ACHN (cell line): Measurements from ENCODE around the gene ARHGAP21.
"Not testable (repeated sequence)": the region's sequence is repeated elsewhere in the genome, so short reads cannot be mapped to it uniquely, and the experiment has no call there.

ENCODE experiments used
- DNase-seq: peaks from one replicate; pipeline ENCODE4 v3.0.0-alpha.2; 2015
- in situ Hi-C: cut with HindIII; loops from 2 replicates; pipeline ENCODE4 v1.10.0; 2017; ENCODE audit warnings: low sequenced_read_pairs, low pct_ligation_motif_present, low pct_unique_long_range_greater_than_20kb

ARHGAP21 gene

DNA sequence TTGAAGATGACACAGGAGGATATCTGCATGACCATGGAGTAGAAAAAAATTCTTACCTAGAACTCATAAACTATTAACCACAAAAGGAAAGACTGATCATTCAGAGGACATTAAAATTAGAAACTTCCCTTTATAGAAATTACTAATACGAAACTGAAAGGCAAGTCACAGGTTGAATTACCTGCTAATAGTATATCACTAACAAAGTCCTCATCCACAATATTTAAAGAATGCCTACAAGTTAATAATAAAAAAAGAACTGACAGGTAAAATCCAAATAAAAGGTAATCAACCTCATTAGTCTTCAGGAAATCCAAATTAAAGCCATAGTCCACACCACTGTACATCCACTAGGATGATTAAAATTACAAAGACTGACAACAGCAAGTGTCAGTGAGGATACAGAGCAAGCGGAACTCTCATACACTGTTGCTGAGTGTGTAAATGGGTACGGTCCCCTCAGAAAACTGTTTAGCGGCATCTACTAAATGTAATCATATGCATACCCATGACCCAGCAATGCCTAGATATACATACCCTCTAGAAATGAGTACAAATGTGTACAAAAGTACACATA, 71.2 kb downstream of the ARHGAP21 start:
- DNase-seq: no peak
- in situ Hi-C loops: no loop called here

DNA sequence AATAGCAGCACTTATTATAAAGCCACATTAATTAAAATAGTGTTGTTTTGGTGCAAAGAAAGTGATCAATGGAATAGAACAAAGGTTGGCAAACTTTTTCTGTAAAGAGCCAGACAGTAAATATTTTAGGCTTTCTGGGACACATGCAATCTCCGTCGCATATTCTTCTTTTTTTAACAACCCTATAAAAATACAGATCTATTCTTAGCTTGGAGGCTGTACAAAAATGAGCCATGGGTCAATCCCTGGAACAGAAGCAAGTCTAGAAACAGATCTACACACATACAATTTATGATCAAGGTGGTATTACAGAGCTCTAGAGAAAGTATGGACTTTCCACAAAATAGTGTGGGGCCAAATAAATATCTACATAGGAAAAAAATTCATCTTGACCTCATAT, 71.8 kb downstream of the ARHGAP21 start:
- no peak for DNase-seq
- in situ Hi-C loops: no loop called here

DNA sequence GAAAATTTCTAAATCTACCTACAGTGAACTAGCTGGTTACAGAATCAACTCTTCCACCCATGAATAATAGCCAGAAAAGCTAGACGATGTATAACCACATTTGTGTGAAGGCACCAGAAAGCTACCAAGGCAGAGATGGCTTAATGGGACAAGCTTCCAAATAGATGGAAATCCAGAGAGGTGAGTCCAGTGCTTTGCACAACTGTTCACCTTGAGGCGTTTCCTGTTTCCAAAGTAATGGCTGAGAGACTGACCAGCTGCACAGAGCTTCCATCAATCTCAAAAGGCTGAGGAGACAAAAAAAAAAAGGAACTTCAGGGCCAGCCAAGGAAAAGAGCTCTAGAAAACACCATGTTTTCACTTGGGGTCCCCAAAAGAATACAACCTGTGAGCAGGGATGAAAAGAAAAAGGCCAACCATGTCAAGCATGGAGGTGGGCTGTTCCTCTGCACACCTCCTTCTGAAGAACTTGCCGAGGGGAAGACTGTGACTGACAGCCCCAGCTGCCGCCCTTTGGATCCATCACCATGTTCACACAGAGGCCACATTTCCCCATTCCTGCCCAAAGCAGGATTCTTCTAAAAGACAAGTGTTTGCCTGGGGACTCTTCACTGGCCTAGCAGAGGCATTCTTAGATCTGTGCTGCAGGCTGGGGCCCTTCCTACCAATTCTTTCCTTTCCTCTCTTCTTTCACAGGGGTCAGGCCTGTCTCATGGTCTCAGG, 72.9 kb downstream of the ARHGAP21 start:
- DNase-seq: no peak

DNA sequence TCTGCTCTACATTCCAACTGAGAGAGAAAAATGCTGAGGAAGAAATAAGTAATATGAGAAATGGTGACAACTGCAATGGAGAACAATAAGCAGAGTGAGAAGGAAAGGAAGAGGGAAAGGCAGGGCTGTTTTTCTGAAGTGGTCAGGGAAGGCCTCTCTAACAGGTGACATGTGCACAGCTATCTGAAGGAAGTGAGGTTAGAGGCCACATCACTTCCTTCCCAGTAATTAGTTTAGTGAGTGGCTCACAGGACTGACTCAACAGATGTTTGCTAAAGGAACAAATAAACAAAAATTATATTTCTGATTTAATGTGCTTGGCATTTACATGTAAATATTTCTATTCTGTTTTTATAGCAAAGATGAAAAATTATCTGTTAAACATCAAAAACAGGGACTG, 77.9 kb downstream of the ARHGAP21 start:
- no peak for DNase-seq

More for the DNA sequence above, 72.9 kb downstream of the ARHGAP21 start:
- in situ Hi-C loops: no loop called here

DNA sequence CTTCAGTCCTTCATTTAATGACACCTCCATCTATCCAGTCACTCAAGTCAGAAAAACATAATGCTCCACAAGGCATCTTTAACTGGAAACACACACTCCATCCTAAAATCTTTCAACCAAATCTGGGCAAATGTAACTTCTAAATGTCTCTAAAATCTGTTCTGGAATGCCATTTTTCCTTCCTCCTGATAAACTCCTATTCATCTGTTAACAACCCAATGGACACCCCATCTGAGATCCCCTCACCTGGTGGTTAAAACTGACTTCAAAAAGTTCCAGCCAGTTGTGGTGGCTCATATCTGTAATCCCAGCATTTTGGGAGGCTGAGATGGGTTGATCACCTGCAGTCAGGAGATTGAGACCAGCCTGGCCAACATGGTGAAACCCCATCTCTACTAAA, 78.7 kb downstream of the ARHGAP21 start:
- in situ Hi-C loops: no loop called here
- DNase-seq: no peak

More for the DNA sequence above, 77.9 kb downstream of the ARHGAP21 start:
- in situ Hi-C loops: no loop called here

DNA sequence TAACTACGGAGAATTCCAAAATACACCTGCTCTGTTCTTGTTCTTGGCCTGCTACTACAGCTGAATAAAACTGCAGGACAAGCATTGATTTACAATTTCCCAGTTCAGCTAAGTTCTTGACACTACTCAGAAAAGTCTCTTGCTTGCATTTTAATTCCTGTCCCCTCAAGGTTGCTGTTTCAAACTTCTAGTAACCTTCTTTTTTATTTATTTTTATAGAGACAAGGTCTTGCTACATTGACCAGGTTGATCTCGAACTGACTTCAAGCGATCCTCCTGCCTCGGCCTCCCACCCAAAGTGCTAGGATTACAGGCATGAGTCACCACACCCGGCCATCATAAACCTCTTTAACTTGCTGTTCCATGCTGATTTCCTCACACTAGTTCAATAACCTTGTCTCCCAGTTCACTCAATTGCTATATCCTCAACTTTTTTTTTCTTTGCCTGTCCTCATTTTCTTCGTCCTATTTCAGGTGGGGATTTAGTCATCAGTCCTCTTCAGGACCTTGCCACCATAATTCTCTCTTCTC, 79.9 kb downstream of the ARHGAP21 start:
- in situ Hi-C loops: no loop called here
- DNase-seq: no peak

DNA sequence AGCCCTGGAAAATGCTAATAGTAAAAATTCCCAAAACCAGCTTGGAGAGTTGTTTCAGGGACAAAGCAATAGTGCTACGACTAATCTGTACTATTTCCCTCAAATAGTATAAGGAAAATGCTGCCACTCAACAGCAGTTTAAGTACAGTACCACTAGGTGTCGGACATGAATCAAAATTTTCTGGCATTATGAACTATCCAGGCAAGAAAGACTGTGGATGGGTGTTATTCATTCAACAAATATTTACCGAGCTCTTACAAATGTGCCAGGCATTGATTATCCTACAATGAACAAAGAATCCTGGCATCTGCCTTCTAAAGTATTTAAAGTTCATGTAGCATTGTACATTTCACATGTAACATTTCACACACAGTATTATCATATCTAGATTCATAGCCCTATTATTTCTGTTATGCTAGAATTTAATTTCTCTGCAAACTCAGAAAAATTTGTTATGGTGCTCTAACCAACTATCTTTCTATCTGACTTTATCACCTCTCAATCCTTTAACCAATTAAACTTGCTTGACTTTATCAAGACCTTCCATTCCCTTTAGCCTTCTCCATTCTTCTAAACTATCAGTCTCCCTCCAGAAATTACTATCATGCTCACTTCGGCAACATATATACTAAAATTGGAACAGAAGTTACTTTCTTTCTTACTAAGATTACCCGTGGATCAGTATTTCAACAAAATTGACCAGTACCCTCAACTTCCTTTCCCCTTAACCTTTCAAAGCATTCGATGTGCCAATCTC, 80.6 kb downstream of the ARHGAP21 start:
- in situ Hi-C loops: no loop called here
- peak; percentile 80 for DNase-seq

DNA sequence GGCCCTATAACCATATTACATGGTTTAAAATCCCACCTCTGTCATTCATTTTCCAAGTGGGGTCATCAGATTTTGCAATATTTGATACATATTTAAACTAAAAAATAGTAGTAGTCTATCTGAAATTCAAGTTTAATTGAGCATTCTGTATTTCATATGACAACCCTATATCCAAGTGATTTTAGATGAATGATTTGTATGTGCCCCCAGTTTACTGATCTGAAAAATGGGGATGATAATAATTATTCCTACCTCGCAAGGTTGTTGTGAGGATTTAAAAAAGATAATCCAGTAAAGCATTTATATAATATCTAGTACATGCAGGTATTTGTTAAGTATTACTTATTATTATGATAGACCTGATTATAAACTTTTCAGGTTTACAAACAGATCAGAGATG, 84.6 kb downstream of the ARHGAP21 start:
- in situ Hi-C loops: no loop called here
- no peak for DNase-seq

DNA sequence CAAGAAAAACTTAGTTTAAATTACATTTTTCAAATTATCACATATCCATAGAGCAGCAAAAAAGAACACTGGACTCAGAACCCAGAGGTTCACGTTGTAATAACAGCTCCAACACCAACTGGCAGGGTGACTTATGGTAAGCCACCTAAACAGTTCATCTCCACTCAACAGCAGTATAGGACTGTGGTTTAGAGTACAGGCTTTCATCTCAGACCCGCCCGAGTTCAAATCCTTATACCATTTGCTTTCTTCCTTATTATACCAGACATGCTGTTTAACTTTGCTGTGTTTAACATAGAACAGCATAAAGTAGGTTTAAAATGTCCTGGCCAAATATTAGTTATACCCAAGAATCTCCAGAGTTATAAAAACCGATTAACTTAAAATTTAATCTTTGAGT, 97.9 kb downstream of the ARHGAP21 start:
- in situ Hi-C loops: no loop called here
- DNase-seq: no peak

DNA sequence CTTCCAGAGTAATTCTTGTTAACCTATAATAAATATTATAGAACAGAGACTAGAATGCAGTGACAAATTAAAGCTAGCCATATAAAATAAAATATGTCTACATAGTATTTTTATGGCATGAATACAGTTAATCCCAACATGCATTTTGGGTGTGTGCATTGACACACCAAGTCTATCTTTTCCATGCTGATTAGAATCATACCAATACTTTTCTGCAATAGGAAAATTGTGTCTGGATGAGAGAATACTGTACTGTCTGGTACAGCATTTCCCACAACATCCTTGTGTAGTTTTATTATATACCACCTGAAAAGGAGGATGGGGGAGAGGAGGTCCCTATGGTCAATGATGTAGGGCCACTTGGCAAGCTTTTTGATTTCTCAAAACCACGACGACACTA, 100.3 kb downstream of the ARHGAP21 start:
- in situ Hi-C loops: no loop called here
- no peak for DNase-seq

DNA sequence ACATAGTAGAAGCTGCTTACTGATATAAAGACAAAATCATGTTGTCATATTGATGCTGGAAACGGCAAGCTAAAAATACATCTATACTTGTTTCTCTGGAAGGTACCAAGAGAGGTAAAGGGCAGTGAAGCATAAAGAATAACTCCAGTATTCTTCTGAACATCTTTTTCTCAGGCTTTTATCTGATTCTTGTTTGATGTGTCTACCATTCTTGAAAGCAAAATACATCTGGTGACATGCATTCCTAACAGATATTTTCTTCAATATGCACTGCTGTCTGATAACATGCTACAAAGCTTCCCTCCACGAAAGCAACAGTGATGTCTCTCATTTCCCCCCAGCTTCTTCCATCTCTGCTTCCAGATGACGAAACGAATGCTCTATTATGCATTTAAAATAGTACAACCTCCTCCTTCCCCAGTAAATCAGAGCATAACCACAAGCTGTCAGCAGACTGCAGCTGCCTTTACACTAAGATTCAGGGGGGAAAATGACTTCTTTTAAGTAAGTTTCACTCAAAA, 100.8 kb downstream of the ARHGAP21 start:
- in situ Hi-C loops: no loop called here
- no peak for DNase-seq

DNA sequence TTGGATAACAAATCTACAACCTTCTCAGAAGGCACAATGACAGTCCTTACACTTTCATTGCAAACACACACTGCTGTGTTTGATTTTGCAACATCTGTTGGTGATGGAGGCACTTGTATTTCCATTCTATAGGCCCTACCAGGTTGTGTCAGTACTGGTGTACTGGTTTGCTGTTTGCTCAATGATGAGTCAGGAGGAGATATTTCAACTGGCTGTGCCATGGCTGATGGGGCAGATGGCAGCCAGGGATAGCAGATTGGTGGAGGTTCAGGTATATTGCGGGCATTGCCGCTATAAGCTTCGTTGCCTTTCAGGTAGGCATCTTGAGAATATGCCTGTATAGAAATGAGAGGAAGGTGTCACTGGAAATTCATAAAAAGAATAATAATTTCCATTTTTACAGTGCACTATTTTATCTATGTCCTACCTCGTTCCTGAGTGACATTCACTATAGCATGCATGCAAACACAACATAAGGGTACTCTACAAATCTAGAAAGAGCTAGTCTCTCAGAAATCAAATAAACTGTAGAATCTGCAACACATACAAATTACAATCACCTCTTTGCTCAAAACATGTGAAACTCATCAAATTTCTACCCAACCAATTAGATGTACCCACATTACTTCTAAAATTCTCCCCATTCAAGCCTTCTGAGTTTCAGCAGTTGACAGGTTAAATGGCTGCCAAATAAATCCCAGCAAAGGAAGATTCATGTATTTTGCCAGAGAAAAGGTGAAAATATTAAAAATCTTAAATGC, 102.5 kb downstream of the ARHGAP21 start:
- in situ Hi-C loops, DNase-seq: not testable (repeated sequence)

DNA sequence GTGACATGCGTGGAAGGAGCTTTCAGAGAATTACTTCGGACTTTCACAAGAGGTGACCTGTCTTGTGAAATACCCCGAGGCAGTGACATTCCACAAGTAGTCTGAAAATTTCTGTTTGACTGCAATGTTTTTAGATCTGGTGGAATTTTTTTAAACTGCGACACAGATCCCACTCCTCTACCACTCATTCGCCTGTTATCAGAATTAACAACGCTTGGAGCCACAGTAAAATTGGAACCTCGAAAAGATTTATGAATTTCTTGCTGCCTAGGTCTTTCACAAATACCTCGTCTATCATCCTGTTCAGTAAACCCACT, 103.7 kb downstream of the ARHGAP21 start:
- in situ Hi-C loops, DNase-seq: not testable (repeated sequence)

DNA sequence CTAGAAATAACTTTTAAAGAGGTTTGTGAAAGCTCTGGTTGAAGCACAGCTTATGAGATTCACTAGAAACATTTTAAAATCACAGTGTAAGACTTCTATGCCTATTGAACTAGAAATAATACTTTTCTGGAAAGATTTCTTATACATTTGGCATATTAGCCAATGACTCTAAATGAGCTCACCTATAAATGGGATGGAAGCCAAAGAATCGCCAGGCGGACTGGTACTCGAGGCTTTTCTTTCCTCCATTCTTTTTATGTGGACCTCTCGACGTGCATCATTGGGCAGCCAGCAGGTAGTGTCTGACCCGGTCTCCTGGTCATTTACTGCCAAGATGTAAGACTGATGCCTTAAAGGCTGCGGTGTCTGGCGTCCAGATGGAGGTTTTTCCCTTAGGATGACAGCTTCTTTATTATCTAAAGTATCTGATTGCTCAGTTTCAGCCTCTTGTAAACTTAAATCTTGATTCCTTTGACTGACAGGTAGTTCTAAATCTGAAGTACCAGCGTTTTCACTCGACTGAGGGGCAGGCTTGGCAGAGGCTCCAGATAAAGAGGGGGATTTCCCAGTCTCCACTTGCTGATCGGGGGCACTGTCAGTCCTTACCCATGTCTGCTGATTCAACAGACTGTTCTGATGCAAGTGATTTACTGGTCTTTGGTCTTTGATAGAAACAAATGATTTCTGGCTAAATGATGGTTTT, 104.2 kb downstream of the ARHGAP21 start:
- not testable (repeated sequence) for DNase-seq

DNA sequence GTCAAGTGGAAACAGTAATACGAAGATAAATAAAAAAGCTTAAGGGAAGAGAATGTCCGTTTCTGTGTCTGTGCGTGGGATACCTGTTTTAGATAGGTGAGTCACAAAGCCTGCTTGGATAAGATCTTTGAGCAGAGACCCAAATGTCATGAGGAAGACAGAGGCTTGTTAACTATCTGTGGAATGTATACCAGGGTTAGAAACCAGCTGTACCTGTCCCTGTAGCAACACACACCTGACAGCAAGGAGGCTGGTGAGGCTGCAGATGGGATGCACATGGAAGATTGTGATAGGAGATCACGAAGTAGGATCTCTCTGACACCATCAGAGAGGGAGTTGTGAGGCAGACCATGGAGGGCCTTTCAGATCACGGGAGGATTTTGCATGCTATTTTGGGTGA, 105.3 kb downstream of the ARHGAP21 start:
- no peak for DNase-seq
- in situ Hi-C loops: no loop called here

More for the DNA sequence above, 104.2 kb downstream of the ARHGAP21 start:
- in situ Hi-C loops: not testable (repeated sequence)

DNA sequence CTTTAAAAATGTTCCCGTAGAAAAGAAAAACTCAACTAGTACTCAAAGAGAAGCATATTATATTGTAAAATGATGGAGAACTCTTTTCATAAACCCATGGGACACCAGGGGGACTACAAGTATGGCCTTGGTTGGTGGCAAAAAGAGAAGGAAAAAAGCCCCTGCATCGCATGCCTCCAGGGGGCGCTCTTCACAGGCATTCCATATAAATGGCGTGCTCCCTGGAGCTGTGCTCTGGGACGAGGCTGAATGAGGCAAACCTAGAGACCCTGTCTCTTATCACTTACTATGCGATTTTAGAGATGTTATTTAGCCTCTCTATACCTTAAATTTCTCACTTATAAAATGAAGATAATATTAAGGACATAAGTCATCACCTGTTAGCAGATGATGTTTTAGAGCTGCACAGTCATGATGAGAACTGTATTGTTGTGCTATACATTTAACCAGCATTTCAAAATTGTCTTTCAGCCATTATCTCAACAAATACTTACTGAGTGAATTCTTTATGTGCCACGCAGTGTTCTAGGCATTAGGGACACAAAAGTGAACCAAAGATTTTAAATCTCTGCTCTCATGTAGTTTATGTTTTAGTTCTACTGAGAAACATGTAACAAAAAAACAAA, 105.8 kb downstream of the ARHGAP21 start:
- peak; percentile 61 for DNase-seq
- in situ Hi-C loops: no loop called here

DNA sequence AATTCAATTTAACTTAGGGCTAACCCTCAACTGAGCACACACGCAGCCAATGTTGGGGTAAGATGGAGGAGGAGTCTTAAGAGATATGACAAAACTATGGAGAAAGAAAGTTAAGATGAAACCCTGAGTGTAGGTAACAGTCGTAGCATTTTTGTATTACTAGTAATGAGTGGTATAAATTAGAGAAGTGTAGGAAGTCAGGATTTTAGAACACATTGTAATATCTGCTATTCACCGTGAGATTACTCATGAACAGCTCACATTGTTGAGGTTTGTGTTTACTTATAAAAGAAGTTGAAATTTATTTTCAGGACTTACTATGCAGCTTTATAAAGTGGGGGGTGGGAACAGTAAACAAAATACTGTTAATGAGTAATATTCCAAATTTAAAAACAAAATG, 107.2 kb downstream of the ARHGAP21 start:
- in situ Hi-C loops: no loop called here
- no peak for DNase-seq

DNA sequence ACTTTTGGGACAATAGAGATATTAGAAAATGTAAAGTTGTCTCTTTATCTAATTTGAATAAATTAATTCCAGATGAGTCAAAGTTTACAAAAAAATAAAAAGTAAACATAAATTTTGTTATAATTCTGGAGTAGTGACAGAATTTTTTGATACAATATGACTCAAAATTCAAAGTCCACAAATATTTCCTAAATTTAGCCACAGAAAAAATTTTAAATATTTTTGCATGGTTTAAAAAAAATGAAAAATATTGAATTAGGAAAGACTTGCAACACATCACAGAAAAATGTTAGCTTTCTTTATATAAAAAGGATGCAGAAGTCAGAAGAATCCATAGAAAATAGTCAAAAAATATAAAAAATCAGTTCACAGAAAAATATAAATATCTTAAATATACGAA, 117.7 kb downstream of the ARHGAP21 start:
- DNase-seq: no peak
- in situ Hi-C loops: no loop called here
